GM15510 (cell line): ENCODE measurements around the gene RALGAPA2.

Source experiments
- POLR2A ChIP-seq: IDR thresholded peaks from 3 replicates; pipeline ENCODE4 v1.6.1; 2011; ENCODE audit warnings: borderline replicate concordance; ENCODE audit not compliant: insufficient read length; ENCODE audit errors: extremely low read depth

Gene RALGAPA2

GRCh38 chr20:20410678-20411077 is 301.8 kb downstream of the RALGAPA2 start:
- TF ChIP-seq POLR2A, result no peak

DNA sequence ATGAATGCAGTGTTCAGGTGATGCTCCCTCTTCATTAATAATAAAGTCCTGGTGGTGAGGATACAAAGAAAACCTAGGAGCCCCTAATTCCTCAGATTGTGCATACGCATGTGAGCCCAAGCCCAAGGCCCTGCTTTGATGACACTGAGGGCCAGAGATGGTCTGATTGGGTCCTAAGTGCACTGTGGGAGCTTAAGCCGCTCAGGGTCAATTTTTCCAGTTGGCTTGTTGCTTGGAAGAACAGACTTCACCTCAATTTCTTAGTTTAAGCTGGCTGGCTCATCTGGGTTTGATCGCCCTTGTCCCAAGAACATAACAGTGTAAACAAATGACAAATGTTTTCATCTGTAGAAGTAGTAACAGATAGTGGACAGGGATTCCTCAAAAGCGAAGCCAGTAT is 303.1 kb downstream of the RALGAPA2 start:
- TF ChIP-seq POLR2A, result no peak

- no peak for TF ChIP-seq POLR2A
Measured at GRCh38 chr20:20407891-20408805, 304.3 kb downstream of the RALGAPA2 start.

DNA sequence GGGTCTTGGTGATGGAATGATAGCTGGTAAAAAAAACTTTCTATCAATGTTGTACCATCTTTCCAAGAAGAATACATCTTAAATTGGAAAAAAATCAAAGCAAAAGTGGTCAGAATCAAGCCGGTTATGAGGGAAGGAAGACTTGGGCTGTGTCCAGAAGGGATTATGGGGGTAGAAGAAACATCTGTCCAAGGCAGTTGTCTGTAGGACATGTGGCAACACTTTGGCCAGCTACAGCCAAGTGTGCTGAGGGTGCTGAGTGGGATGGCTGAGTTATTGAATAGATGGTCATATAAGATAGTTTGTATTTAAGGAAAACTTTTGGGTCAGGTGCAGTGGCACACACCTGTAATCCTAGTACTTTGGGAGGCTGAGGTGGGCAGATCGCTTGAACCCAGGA is 306.1 kb downstream of the RALGAPA2 start:
- TF ChIP-seq POLR2A, result no peak

DNA sequence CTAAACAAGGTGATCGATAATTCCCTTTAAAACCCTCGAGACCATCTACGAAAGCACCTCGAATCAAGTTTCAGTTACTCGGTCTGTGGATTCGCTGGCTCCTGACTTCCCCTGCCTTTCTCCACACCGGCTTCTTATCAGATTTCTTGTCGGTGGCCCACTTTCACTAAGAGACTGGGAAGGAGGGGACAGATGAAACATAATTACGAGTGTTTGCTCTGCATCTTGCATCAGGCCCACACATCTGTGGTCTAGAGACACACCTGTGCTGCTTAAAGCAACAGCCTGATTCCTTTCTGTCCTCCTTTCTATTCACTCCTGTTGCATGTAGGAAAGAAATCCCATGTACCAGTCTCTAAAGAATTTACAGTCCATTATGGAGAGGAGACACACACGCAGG is 306.8 kb downstream of the RALGAPA2 start:
- no peak for TF ChIP-seq POLR2A

- TF ChIP-seq POLR2A, result no peak
Measured at GRCh38 chr20:20404633-20405032, 307.8 kb downstream of the RALGAPA2 start.

DNA sequence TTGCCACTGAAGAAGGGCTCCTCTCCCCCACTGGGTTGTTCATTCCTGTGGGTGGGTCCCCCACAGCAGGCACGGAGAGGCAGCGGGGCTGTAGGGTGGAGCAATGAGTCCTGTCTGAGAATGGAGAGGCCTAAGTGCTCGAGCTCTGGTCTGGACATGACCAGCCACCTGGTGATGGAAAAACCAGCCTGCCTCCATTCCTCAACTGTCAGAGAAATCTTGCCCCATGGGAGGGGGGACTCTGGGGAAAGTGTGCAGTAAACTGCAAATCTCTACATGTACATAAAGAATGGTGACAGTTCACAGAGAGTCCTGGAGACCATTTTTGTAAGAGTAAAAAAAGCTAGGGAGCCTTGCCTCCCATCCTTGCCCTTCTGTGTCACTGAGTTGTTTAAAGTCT is 310.5 kb downstream of the RALGAPA2 start:
- TF ChIP-seq POLR2A, result no peak

DNA sequence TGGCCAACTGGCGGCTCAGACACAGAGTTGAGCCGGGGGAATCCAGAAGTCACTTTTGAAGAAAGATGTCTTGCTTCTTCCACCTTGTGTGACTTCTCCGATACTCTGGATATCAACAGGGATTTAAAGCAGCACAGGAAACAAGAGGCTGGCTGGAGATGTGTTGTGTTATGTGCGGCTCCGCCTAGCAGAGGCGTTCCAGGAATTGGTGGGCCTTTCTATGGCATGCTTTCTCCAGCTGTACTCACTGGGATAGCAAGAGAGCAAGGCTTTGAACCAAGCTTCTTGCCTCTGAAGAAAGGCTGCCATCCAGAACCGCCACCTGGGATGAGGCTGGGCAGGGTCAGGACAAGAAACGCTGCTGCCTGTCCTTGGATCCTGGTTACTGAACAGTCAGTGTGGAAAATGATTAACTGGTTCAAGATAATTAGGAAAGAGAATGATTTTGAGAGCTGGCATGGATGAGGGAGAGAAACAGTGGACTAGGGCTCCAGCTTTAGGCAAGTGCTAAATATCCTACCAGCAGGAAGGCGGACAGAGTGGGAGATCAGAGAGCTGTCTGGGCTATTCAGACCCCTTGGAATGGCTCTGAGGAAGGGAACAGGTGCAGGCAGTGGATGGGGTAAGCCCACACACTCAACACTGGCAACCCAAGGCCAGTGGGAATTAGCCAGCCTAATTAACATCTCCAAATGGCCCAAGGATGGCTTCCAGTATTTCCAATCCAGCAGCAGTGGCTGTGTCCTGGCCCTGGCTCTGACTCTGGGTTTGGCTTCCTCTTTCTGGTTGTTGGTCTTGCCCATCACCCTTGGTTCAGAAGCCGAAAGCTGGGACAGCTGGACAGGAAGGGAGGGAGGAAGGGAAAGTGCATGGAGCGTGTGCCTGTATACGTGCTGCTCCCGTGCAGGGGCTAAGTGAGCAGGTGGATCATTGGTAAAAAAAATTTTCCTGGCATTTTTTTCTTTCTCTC is 312.6 kb downstream of the RALGAPA2 start:
- no peak for TF ChIP-seq POLR2A

DNA sequence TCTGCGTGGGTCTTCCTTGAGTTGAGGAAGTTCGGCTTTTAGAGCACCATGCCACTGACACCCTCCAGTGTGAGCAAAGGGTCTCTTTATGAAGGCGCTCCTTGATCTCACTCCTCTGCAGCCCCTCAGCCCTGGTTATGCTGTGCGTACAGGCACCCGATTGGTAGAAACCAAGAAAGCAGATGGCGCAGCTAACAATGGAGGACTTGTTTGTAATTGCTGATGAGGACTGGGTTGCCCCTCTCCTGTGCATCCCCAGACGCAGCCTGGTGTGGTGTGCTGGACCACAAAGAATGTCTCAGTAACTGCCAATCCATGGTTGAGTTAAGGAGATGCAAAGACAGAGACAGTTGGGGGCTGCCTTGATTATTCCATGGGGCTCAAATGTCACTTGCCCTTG is 314.3 kb downstream of the RALGAPA2 start:
- TF ChIP-seq POLR2A, result no peak

DNA sequence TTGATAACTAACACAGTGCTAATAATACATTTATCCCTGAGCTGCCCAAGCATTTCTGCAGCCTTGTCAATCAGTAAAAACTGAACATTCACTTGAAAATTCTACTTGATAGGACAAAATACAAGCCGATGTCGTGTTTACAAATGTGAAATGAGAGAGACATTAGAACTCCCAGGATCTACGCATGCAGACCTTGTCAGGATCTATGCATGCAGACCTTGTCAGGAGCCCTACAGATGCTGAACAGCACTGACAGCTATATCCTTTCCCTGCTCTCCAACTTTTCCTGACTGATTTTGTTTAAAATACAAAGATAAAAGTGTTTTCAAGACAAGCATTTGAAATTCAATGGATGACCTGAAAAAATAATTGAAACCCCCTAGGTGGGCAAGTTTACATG is 315.6 kb downstream of the RALGAPA2 start:
- TF ChIP-seq POLR2A, result no peak

- no peak for TF ChIP-seq POLR2A
Measured at GRCh38 chr20:20395903-20396568, 316.4 kb downstream of the RALGAPA2 start.

- TF ChIP-seq POLR2A, result no peak
Measured at GRCh38 chr20:20395087-20395486, 317.4 kb downstream of the RALGAPA2 start.

GRCh38 chr20:20393207-20394120 is 319.0 kb downstream of the RALGAPA2 start:
- no peak for TF ChIP-seq POLR2A

DNA sequence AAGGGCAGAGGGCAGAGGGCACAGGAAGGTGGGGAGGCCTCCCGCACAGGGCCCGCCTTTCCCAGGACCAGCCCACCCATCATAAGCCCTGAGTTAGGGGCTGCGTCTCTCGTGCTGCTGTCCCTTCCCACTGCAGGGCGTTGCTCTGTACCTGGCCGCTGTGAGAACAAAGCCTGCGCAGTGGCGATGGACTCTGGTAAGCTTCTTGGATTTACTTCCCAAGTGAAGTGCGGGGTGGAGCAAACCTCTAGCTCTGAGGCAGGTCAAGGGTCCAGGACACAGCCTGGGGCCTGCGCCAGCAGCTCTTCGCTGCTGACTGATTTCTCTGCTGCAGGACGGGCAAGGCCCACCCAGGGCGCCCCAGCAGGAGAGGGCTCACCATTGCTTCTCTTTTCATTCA is 320.7 kb downstream of the RALGAPA2 start:
- TF ChIP-seq POLR2A, result no peak
